ENCODE data around the gene TM7SF2.

GRCh38 chr11:65147352-65148075 is 35.8 kb downstream of the TM7SF2 start:
- no peak for TF ChIP-seq POLR2A (IDR thresholded peaks at IDR 0.05)
- no peak for TF ChIP-seq CTCF (IDR thresholded peaks at IDR 0.05)

Measured in right lobe of liver (tissue), 4 donors.